22Rv1 (cell line): Measurements from ENCODE around the gene CACNG4.

Experiments
- H3K27ac ChIP-seq: fragments of 450-650 bp; 2 replicates; pipeline ENCODE4 v1.5.1; 2017
- ZFX ChIP-seq: fragments of 450-650 bp; IDR thresholded peaks from 2 replicates; pipeline ENCODE4 v1.6.1; 2017; ENCODE audit warnings: antibody characterized with exemption, borderline replicate concordance
- TF ChIP-seq, protein P1 (sequence below): fragments of 450-650 bp; IDR thresholded peaks from 2 replicates; pipeline ENCODE4 v1.5.1; 2017; ENCODE audit warnings: mild to moderate bottlenecking

Gene CACNG4

DNA sequence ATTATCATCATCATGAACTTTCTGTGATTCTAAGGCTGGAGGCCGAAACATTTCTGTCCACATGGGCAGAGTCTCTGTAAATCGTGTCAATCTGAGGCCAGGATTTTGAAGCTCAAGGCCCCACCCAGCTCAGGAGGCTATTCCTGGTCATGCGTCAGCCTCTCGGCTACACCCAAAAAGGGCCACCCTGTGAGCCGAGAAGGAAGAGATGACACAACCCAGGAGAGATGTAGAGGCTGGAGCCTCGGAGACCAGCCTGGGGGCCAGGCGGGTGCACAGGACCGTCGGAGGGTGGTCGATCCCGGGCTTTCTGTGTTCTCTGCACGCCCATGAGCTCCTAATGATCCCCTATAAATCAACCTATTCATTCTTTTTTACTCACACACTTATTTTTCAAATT, 78.8 kb downstream of the CACNG4 start:
- TF ChIP-seq ZFX: no peak
- TF ChIP-seq, protein P1, sequence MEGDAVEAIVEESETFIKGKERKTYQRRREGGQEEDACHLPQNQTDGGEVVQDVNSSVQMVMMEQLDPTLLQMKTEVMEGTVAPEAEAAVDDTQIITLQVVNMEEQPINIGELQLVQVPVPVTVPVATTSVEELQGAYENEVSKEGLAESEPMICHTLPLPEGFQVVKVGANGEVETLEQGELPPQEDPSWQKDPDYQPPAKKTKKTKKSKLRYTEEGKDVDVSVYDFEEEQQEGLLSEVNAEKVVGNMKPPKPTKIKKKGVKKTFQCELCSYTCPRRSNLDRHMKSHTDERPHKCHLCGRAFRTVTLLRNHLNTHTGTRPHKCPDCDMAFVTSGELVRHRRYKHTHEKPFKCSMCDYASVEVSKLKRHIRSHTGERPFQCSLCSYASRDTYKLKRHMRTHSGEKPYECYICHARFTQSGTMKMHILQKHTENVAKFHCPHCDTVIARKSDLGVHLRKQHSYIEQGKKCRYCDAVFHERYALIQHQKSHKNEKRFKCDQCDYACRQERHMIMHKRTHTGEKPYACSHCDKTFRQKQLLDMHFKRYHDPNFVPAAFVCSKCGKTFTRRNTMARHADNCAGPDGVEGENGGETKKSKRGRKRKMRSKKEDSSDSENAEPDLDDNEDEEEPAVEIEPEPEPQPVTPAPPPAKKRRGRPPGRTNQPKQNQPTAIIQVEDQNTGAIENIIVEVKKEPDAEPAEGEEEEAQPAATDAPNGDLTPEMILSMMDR: no peak
- H3K27ac ChIP-seq: no peak overlapping the region

- TF ChIP-seq ZFX: no peak
- TF ChIP-seq, protein P1: no peak
- H3K27ac ChIP-seq: no peak within 1 kb of the TSS
These were observed 79.7 kb downstream of the CACNG4 start, which contains the start of gene CACNG1 for GRCh38 chr17:67044016-67044772. TSS of gene CACNG1 (plus strand) at chr17:67044554. CDS start at chr17:67044661, 107 bp downstream.

GRCh38 chr17:67044940-67045339, 80.4 kb downstream of the CACNG4 start:
- H3K27ac ChIP-seq: no peak overlapping the region
- TF ChIP-seq ZFX: no peak
- TF ChIP-seq, protein P1: no peak

DNA sequence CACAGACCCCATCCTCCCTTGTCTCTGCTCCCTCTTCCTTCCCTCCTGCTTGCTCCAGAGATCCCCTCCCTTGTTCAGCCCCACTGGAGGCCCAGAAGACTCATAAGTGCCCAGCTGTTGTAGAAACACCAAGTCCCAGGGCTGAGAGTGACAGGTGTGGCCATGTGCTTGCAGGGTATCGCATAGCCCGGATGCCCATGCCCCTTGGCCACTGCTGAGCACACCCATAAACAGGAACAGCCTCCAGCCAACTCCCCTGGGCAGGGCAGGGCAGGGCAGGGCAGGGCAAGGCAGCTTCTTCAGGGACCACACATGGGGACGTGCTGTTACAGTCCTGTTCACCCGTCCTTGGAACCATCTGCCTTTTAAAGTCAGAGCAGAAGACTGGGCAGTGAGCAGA, 81.9 kb downstream of the CACNG4 start:
- TF ChIP-seq, protein P1: no peak
- no peak for TF ChIP-seq ZFX
- no peak overlapping the region for H3K27ac ChIP-seq

DNA sequence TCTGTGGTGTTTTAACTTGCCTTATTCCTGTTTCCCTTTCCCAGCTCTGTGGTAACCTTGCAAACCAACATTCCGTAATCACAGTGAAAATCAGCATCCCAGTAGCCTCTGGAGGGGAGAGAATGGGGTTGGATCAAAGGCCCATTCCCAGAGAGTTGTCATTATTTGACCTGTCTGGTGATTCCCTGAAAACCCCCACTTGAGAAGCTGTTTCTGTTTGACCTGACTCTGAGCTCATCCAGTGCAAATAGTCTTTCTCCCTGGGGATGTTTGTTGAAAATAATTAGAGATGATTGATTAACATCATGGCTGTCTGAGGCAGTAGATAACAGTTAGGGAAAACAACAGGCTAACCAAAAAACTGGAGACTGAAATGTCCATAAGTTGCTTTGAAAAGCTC, 82.9 kb downstream of the CACNG4 start:
- H3K27ac ChIP-seq: no peak overlapping the region
- TF ChIP-seq, protein P1: no peak
- no peak for TF ChIP-seq ZFX

DNA sequence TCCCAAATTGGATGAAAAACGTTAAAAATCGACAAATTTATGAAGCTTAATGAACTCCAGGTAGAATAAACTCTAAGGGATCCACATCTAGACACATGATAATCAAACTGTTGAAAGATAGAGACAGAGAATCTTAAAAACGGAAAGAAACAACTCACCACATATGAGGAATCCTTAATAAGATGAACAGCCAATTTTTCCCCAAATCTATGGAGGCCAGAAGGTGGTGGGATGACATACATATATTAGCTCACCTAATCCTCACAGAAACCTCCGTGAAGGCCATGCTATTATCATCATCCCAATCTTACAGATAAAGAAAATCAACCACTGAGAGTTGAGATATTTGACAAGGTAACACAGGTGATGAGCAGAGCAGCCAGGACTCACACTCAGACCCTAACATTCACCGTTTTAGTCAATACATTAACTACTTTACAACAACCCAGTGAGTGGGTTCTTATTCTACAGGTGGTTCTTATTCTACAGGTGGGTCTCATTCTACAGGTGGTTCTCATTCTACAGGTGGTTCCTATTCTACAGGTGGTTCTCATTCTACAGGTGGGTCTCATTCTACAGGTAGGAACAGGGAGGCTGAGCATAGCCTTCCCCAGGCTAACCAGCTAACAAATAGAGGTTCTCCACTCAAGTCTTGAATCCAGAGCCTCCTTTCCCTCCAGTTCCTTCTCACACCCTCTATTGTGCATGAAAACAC, 84.7 kb downstream of the CACNG4 start:
- no peak overlapping the region for H3K27ac ChIP-seq
- TF ChIP-seq ZFX: no peak
- TF ChIP-seq, protein P1: no peak

GRCh38 chr17:67050066-67050465, 85.6 kb downstream of the CACNG4 start:
- TF ChIP-seq, protein P1: no peak
- TF ChIP-seq ZFX: no peak
- no peak overlapping the region for H3K27ac ChIP-seq
